HG03039 (cell line): ENCODE results near the gene DLX5.

ENCODE experiments used
- ATAC-seq: cut with Tn5 transposase; IDR thresholded peaks from one replicate; pipeline ENCODE4 v1.9.1; 2021; ENCODE audit warnings: mild to moderate bottlenecking, moderate library complexity; ENCODE audit not compliant: unreplicated experiment

Gene DLX5

DNA sequence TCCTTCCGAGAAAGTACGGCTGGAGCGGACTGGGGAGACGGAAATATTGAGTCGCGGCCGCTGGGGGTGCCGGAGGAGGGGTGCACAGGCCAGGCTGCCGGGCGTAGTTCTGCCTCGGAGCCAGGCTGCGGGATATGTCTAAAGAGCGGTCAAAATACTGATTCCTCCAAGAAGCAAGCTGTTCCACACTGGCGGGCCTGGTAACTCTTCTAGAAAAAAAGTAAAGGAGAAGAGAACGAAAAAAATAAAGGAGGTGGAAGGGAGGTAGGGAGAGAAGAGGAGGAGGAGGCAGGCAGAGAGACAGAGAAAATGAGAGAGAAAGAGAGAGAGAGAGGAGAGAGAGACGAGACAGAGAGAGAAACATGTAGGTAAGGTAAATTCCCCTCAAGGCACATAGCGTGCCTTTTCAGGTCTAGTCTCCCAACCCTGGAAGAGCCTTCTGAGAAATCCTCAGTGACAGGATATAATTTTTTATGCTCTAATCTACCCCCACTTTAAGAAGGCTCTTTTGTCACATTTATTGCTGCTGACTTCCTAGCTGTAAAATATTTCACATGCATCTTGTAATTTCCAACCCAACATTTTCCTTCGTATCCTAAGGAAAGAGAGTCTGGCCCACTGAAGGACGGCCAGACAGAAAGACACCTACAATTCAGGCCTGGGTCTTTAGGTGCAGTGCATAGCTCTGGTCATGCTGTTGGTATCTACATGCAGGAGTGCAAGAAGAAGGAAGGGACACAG, 5.7 kb downstream of the DLX5 start:
- ATAC-seq, result no peak

DNA sequence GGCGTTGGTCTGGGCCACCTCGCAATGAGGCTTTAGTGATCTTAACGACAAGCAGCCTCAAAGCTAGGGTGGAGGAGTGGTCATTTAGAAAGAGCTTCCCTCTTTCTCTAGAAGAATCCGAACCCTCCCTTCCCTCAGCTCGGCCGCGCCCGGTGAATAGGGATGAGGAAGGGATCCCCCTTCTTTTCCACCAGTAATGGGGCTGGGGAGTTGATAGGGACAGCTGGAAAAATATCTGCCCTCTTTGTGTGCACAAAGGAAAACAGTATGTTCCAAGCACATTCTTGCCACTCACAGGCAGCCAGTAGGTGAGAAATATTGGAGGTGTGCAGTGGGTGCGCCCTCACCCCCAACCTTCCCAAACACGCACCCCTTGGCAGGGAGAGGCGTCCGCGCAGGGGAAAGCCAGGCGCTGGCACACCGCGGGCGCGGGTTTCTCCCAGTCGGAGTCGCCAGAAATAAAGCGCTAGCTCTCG, 6.5 kb downstream of the DLX5 start:
- ATAC-seq, result no peak

DNA sequence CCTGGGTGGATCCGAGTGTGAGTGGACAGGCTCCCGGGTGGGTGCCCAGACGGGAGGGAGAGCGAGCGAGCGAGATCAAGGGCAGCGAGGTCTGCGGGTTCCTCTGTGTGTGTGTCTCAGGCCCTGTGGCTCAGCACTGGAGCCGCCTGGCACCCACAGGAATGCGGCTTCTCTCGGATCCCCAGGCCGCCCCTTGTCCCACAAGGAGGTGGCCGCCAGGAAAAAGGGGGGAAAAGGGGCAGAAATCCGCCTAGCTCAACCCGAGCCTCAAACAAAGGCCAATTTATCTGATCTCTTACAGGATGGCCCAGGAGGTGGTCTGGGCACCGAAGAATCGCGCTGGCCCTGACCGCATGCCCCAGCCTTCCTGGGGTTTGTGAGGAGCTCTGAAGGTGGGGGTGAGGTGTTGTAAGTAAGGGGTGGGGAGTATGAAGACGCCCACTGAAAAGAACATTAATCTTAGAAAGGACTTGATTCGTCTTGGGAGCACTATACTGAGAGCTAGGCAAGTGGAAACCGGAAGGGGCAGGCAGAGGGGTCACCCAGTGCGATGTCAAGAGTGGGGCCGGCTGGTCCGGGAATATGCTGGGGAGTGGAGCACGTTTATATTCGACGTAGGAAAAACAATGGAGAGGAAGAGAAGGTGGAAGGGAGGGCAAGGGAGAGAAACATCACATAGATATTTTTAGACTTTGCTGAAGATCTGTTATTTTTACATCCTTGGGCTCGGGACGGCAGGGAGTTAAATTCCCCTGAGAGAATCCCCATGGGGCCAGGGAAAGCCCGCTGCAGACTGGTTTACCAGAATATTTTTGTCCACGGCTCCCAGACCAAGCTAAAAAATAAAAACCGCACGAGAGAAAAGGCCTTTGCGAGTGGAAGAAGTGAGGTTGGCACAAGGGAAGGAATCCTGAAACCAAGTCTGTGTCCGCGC, 7.2 kb downstream of the DLX5 start:
- ATAC-seq, result no peak

DNA sequence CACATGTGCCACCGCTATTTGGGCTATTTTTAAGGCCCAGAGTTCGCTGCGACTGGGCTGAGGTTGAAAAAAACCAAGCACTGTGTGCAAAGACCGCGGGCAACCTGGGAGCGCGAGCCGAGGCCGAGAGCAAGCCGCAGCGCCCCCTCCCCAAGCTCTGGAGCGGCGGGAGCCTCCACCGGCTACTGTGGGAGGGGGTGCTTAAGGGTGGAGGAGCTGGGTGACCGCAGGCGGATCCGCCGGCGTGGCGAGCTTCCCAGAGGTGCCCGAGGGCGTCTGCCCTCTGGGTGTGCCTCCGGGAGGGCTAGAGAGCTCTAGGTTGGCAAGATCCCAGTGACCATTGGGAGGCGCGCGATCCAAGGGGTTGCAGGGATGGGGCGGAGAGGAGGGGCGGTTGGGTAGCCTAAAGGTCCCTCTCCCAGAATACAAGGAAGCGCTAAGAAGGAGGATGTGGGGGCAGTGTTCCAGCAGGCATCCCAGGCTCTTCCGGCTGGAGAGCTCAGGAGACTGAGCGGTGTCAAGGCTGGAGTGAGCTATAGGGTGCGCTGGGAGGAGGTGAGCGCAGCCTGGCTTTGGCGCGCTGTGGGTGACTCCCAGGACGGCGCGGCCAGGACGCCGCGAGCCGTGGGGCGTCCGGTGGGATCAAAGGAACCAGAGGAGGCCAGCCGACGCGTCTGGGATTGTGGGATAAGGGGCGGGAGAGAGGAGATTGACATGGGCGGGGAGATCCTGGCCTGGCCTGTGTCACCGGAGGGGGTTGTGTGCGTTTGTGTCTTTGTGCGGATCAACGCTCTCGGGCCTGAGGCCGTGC, 8.0 kb downstream of the DLX5 start:
- ATAC-seq, result no peak

DNA sequence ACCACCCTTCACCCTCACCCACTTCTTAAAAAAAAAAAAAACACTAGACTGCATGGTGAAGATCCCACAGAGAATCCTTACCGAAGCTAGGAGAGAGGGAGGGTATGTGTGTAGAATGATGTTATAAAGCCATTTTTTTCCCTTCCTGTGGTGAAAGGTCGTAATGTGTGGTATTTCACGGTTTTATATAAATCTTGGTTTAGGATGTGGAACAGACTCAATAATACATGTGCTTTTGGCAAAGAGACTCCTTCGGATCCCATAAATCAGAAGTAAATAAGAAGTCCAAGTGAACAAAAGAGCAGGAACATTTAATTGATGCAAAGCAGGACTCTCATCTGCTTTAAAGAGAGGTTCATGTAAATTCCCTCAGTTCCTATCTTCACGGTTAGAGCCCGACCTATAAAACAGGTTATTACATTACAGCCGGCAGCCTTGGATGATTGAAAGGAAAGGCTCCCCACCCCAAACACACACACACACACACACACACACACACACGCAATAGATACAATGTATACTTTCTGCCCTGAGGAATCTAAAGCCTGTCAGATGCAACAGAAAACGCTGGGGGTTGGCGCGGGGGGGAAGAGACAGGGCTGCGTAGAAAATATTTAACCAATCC, 8.8 kb downstream of the DLX5 start:
- ATAC-seq, result no peak

GRCh38 chr7:97015279-97015678, 9.4 kb downstream of the DLX5 start:
- ATAC-seq, result no peak

- ATAC-seq, result no peak
Measured at GRCh38 chr7:97014145-97014750, 10.4 kb downstream of the DLX5 start.

GRCh38 chr7:97013845-97014134, 10.8 kb downstream of the DLX5 start:
- no peak for ATAC-seq

DNA sequence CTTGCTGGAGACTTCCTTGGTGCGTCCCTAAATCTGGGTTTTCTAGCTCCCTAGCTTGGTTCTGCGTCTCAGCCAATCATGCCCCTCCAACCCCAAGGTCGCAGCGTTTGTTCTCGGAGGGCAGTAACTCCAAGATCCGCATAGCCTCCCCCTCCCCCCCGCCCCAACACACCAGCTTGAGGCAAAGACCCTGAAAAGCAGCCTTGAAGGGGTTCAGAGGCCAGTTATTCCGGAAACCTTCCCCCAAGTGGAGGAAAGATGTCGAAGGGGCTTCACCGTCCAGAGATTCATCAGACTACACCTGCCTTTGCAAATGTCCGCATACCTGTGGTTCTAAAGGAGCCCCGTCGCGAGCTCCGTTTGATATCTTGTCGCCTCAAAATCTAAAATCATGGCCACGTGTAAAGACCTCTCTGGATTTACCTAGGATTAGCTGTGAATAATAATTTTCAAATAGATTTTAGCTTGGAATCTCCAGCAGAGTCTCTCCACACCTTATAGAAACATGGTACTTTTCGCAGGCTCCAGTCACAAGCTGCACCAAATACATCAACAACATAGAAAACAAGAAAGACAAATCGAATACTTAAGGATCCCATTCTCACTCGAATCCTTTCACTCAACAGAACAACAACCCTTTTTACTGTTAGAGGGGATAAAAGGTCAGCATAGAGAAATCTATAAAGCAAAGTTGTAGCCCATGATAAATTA, 11.3 kb downstream of the DLX5 start:
- ATAC-seq, result no peak

DNA sequence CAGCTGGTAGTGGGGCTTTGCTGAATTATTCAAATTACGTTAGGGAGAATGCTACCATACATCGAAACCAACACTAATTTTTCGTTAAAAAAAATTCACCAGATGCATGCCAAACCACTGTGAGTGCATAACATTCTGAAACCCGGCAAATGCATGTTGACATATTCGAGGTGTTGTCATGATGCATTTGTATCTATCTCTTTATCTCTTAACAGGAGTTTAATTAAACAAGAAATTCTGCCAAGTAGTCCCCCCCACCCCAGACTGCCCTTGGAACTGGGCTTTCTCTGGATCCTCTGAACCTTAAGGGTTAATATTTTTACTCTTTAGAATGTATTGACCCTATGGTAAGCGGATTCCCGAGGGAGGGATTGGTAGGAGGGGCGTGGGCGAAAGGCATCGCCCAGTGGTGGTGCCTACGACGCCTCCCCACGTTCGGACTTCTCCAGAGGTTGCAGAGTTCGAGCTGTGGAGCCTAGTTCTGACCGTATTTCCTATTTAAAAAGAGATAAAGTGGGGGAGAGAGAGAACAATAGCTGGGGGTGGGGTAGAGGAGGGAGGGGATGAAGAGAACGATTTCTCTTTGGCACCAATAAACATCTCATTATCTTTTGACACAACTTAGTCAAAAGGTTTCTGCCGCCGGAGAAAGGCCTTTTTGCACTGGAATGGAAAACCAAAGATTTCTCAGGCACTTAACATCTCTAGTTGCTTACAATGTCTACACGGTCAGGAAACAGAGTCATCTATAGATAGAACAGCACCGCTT, 12.1 kb downstream of the DLX5 start:
- ATAC-seq, result no peak

DNA sequence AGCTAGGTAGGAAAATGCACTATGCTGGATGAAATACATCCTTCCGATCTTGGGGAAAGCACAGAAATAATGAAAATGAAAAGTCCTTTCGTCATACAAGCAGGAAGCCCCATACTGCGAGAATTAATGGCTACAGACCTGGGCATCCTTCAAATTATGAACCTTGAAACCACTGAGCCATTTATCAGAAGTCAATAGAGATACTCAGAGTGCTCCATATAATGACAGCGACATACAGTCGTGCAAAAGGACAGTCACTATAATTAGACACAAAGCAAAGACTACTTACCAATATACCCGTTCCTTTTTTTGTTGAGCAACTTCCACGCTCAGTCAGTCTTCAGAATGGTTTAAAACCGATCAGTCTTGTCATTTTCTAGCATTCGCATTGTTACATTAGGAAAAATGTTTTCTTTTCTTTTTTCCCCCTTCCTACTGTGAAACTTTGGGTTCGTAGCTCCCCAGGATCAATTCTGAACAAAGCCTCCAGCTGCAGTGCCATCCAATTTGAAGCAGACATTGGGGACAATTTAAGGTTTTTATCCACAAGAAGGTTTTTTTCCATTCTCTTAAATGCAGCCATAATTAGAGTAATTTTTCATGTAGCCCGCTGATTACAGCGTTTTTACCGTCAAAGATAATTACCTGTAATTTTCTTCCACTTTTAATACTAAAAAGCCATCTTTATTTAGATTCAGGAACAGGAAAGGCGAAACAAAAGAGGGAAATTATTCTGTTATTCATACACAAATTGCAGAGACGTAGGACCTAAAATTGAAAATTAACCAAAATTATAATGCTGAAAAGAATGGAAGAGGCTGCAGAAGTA, 12.9 kb downstream of the DLX5 start:
- ATAC-seq, result no peak

DNA sequence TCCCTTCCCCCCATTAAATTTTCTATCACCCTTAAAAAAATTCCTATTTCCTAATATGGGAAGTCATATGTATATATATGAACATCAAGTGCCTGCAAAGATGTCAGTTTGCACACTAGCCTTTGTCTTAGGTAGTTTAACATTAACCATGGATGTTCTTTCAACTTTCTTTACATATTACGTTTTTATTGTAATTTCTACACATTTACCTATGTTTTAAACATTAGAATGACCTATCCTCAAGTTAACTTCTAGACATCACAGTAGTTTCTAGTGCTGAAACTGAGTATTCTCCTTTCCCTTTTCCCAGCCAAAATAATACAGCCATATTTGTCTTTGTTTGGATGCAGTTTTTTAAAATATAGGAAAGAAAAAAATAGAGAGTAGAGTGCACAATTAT, 13.5 kb downstream of the DLX5 start:
- no peak for ATAC-seq

GRCh38 chr7:97009753-97010732, 14.6 kb downstream of the DLX5 start:
- ATAC-seq, result no peak

- no peak for ATAC-seq
Measured at GRCh38 chr7:97008275-97008917, 16.2 kb downstream of the DLX5 start.

DNA sequence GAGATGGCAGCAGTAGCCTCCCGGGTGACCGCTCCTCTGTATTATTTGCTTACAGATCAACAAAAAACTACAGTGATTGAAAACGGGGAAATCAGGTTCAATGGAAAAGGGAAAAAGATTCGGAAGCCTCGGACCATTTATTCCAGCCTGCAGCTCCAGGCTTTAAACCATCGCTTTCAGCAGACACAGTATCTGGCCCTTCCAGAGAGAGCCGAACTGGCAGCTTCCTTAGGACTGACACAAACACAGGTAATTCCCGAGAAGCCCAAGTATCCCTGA, 17.1 kb downstream of the DLX5 start:
- no peak for ATAC-seq

DNA sequence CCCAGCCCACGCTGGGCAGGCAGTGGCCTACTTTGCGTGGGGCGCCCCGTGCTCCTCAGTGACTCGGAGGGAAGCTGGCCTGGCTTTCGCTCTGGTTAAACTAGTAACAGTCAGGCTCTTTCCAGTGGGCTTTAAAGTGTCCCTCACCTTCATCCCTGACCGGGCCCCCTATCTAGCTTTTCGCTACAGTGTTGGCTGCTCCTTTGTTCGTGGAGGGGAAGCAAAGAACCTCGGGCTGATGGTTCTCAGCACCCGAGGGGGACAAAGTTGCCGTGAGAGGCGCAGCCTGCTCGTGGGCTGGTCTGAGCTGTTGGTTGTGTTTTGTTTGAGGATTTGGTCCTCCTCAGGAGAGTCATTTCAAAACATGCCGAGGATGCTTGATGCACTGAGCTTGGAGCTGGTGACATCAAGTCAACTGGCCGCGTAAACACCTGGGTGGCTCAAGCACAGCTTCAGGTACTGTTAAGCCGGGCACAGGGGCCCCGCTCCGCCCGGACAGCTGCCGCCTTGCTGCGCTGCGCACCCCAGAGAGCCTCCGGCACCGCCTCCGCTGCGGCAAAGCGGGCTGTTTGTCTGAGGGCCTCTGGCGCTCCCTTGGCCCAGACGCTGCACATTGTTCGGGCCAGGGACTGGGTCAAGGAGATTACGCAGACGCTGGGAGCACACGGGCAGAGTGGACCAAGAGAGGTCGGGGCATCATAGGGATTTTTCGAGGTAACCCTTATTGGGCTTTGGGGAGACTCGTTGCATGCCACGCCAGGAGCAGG, 17.6 kb downstream of the DLX5 start:
- ATAC-seq, result no peak
